GM13977 (cell line): ENCODE results near the gene F13B.
"Not testable (repeated sequence)": the region's sequence is repeated elsewhere in the genome, so short reads cannot be mapped to it uniquely, and the experiment has no call there.

Source experiments
- DNase-seq: peaks from one replicate; pipeline ENCODE4 v3.0.0; 2012; ENCODE audit warnings: low spot score
- CTCF ChIP-seq: IDR thresholded peaks from 2 replicates; pipeline ENCODE4 v1.5.1; 2012; ENCODE audit warnings: mild to moderate bottlenecking, control low read depth; ENCODE audit not compliant: insufficient read depth; ENCODE audit errors: extremely low read depth, missing control alignments
- in situ Hi-C: fragments of 300-500 bp; cut with MboI; formaldehyde crosslinking; loops from one replicate; pipeline ENCODE4 v1.12.0; 2022; ENCODE audit warnings: low sequenced_read_pairs, low pct_unique_long_range_greater_than_20kb, mixed read lengths, inconsistent platforms; ENCODE audit not compliant: unreplicated experiment

The F13B gene

GRCh38 chr1:197011614-197012013 is 55.4 kb downstream of the F13B start:
- no peak for DNase-seq
- TF ChIP-seq CTCF = no peak
- in situ Hi-C loops = no loop called here

GRCh38 chr1:197008861-197009260 is 58.2 kb downstream of the F13B start:
- no peak for DNase-seq
- TF ChIP-seq CTCF = no peak

GRCh38 chr1:197003132-197003531 is 63.9 kb downstream of the F13B start:
- no peak for TF ChIP-seq CTCF
- DNase-seq = no peak
- in situ Hi-C loops = no loop called here

More at GRCh38 chr1:197008861-197009260, 58.2 kb downstream of the F13B start:
- in situ Hi-C loops = no loop called here

GRCh38 chr1:197001828-197002227 is 65.2 kb downstream of the F13B start:
- no peak for TF ChIP-seq CTCF
- DNase-seq = no peak
- in situ Hi-C loops = no loop called here

GRCh38 chr1:196997423-196997822 is 69.6 kb downstream of the F13B start:
- in situ Hi-C loops = no loop called here
- TF ChIP-seq CTCF = no peak
- DNase-seq = no peak

GRCh38 chr1:196993916-196994315 is 73.1 kb downstream of the F13B start:
- no peak for DNase-seq
- in situ Hi-C loops = no loop called here
- no peak for TF ChIP-seq CTCF

GRCh38 chr1:196991919-196992651 is 75.0 kb downstream of the F13B start:
- DNase-seq = not testable (repeated sequence)

More at GRCh38 chr1:196991919-196992651, 75.0 kb downstream of the F13B start:
- in situ Hi-C loops = not testable (repeated sequence)
